D341Med (cell line): ENCODE data around the gene PRR12.
A peak's percentile ranks its signal among the peaks of the same experiment; 100 is the strongest.

Experiments
- DNase-seq: peaks from one replicate; pipeline ENCODE4 v3.0.0; 2012; ENCODE audit warnings: low spot score

PRR12 gene

DNA sequence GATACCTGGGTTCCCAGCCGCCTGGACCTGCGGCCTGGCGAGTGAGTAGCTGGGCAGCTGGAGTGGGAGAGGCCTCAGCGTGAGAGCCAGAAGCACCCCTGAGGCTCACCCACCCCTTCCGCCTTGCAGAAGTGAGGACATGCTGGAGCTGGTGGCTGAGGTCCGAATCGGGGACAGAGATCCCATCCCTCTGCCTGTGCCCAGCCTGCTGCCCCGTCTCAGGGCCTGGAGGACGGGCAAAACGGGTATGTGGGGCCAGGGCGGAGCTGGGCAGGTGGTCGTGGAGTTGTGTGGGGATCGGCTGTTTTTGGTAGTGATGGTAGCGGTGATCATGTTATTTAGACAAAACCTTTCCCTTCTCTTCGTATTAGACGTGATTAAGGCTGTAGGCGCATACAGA, 55.6 kb downstream of the PRR12 start:
- no peak for DNase-seq

DNA sequence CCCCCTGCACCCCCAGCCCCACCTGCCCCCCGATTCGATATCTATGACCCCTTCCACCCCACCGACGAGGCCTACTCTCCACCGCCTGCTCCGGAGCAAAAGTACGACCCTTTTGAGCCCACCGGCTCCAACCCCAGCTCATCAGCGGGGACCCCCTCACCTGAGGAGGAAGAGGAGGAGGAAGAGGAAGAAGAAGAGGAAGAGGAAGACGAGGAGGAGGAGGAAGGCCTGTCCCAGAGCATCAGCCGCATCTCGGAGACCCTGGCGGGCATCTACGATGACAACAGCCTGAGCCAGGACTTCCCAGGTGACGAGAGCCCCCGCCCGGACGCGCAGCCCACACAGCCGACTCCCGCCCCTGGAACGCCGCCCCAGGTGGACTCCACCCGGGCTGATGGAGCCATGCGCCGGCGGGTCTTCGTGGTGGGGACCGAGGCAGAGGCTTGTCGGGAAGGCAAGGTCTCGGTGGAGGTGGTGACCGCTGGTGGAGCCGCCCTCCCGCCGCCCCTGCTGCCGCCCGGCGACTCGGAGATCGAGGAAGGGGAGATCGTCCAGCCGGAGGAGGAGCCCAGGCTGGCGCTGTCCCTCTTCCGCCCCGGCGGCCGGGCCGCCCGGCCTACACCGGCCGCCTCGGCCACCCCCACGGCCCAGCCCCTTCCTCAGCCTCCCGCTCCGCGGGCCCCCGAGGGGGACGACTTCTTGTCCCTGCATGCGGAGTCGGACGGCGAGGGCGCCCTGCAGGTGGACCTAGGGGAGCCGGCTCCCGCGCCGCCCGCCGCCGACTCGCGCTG, 60.2 kb downstream of the PRR12 start:
- DNase-seq: peak; percentile 33

DNA sequence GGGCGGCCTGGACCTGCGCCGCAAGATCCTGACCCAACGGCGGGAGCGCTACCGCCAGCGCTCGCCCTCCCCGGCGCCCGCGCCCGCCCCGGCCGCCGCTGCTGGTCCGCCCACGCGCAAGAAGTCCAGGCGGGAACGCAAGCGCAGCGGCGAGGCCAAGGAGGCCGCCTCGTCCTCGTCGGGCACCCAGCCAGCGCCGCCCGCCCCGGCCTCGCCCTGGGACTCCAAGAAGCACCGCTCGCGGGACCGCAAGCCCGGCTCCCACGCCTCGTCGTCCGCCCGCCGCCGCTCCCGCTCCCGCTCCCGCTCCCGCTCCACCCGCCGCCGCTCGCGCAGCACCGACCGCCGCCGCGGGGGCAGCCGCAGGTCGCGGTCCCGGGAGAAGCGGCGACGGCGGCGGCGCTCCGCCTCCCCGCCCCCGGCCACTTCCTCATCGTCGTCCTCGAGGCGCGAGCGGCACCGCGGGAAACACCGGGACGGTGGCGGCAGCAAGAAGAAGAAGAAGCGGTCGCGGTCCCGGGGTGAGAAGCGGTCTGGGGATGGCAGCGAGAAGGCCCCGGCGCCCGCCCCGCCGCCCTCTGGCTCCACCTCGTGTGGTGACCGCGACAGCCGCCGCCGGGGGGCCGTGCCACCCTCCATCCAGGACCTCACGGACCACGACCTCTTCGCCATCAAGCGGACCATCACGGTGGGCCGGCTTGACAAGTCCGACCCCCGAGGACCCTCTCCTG, 61.0 kb downstream of the PRR12 start:
- DNase-seq: peak; percentile 27

DNA sequence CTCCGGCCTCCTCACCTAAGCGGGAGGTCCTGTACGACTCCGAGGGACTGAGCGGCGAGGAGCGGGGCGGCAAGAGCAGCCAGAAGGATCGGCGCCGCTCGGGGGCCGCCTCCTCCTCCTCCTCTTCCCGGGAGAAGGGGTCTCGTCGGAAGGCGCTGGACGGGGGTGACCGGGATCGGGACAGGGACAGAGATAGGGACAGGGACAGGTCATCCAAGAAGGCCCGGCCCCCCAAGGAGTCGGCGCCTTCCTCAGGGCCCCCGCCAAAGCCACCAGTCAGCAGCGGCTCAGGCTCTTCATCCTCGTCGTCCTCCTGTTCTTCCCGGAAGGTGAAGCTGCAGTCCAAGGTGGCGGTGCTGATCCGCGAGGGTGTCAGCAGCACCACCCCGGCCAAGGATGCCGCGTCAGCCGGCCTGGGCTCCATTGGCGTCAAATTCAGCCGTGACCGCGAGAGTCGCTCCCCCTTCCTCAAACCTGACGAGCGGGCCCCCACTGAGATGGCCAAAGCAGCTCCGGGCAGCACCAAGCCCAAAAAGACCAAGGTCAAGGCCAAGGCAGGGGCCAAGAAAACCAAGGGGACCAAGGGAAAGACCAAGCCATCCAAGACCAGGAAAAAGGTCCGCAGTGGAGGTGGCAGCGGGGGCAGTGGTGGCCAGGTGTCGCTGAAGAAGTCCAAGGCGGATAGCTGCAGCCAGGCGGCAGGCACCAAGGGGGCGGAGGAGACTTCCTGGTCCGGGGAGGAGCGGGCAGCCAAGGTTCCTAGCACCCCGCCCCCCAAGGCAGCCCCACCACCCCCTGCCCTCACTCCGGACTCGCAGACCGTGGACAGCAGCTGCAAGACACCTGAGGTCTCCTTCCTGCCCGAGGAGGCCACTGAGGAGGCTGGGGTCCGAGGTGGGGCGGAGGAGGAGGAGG, 61.8 kb downstream of the PRR12 start:
- peak; percentile 30 for DNase-seq

DNA sequence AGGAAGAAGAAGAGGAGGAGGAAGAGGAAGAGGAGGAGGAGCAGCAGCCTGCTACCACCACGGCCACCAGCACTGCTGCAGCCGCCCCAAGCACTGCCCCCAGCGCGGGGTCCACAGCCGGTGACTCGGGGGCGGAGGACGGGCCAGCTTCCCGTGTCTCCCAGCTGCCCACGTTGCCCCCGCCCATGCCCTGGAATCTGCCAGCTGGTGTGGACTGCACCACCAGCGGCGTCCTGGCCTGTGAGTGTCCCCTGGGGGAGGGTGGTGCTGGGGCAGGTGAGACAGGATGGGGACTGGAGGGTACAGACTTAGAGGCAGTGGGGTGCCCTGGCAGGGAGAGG, 62.5 kb downstream of the PRR12 start:
- DNase-seq: no peak

DNA sequence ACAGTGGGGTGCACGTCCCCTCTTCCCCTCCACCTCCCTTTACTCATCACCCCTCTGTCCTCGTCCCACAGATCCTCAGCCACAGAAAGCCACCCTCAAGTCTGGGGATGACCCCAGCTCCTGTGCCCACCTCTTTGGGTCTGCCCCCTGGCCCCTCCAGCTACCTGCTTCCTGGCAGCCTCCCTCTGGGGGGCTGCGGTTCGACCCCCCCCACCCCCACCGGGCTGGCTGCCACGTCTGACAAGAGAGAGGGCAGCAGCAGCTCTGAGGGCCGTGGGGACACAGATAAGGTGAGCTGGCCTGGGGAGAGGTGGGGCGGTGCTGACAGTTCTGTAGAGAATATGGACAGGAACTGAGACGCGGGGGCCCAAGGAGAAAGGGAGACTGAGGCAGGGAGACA, 63.6 kb downstream of the PRR12 start:
- no peak for DNase-seq

DNA sequence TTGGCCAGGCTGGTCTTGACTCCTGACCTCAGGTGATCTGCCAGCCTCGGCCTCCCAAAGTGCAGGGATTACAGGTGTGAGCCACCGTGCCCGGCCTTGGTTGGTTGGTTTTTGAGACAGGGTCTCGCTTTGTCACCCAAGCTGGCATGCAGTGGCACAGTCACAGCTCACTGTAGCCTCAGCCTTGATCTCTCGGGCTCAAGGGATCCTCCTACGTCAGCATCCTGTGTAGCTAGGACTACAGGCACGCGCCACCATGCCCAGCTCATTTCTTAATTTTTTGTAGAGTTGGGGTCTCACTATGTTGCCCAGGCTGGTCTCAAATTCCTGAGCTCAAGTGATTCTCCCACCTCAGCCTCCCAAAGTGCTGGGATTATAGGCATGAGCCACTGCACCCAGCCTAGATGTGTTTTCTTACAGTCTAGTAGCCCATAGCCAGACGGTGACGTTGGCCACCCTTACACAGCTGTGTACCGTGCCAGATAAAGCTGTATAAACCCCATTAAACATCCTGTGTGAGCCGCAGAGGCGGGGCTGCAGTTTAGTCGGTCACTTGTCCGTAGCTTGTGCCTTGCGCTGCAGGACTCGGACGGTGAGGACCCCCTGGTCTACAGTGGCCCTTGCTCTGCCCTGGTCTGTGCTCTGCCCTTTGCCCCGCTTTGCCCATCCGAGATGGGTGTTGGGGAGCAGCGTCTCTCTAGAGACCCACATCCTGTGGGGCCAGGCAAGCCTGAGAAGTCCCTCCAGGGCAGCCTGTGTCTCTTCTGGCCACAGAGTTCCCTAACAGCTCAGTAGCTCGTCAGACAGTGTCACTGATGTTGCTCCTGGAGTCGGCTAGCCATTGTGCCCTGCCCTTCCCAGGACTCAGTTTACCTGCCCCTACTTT, 64.8 kb downstream of the PRR12 start:
- no peak for DNase-seq

DNA sequence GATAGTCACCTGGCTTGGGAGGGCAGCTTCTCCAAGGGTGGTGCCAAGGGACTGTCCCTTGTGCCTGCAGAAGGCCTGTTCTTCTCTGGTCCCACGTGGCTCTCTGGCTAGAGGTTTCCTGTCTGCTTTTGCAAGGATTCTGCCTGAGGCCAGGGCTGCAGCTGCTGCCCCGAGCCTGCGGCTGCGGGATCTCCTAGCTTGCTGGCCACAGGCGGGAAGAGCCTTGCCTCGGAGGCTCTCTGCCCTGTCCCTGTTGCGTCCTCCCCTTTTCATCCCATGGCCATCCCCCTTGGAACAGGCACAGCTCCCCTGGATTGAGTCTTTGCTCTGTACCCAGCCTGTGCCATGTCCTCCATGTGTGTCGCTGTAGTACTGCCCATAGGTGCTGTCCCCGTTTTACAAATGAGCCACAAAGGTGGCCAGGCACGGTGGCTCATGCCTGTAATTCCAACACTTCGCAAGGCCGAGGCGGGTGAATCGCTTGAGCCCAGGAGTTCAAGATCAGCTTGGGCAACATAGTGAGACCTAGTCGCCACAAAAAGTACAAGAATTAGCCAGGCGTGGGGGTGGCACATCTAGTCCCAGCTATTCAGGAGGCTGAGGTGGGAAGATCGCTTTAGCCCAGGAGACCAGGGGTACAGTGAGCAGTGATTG, 65.6 kb downstream of the PRR12 start:
- DNase-seq: no peak

DNA sequence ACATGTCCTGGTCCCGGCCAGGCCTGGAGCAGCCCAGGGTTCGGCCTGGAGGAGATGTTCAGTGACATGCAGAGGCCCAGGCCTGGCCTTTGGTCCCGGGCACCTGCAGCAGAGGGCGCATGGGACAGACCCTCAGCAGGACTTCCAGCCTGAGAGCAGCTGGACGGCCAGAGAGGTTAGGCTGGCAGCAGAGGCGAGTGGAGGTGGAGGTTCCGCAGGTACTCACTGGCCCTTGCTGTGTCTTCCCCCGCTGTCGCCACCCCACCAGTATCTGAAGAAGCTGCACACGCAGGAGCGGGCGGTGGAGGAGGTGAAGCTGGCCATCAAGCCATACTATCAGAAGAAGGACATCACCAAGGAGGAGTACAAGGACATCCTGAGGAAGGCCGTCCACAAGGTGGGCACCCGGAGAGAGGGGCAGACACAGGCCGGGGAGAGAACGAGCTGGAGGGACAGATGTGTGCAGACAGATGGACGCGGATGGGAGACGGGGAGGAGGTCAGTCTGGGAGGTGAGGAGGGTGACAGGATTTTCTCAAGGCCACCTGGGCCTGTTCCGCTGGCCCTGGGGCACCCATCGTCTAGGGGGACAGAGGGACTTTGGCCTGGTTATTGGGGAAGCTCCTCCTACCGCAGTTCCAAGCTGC, 66.6 kb downstream of the PRR12 start:
- DNase-seq: peak; percentile 28

DNA sequence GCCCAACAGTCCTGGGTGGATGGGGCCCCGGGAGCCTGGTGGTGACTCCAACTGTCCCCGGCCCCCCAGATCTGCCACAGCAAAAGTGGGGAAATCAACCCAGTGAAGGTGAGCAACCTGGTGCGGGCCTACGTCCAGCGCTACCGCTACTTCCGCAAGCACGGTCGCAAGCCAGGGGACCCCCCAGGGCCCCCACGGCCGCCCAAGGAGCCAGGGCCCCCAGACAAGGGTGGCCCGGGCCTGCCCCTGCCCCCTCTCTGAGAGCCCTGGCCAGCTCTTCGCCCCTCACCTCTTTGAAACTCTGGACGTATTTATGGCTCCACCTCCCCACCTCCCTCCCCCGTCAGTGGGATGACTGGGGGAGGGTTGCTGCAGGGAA, 67.1 kb downstream of the PRR12 start:
- no peak for DNase-seq

DNA sequence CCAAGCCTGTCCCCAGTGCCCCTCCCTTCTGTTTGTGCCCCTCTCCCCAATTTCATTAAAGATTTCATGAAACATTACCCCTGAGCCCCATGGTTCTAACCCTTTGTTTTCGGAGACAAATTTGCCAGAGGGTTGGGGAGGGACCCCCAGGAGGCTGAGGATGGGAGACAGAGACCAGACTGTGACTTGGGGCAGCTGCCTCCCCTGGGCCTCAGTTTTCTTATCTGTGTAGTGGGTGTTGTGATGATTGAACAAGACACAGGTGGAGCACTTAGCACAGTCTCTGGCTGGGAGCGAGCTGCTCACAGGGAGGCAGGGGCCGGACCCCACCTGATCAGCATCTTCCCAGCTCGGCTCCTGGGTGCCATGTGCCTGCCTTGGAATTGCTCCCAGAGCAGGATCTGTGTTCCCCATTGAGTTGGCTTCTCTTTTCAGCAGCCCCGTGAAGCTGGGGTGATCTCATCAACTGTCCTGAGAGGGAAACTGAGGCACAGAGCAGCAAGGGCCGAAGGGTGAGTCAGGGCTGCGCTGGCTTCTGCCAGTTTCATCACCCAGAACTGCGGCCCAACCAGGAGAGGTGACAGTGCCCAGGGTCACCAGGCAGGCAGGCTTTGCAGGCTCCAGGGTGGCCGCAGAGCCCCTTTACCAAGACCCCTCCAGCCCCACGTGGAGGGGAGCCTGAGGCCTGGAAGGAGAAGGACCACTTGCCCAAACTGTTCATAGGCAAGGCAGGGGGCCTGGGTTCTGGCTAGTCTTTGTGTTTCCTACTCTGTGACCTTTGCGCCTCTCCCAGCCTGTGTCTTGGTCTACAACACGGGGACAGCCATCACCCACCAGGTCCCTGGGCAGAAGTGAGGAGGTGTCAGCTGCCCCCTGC, 67.8 kb downstream of the PRR12 start:
- DNase-seq: no peak

DNA sequence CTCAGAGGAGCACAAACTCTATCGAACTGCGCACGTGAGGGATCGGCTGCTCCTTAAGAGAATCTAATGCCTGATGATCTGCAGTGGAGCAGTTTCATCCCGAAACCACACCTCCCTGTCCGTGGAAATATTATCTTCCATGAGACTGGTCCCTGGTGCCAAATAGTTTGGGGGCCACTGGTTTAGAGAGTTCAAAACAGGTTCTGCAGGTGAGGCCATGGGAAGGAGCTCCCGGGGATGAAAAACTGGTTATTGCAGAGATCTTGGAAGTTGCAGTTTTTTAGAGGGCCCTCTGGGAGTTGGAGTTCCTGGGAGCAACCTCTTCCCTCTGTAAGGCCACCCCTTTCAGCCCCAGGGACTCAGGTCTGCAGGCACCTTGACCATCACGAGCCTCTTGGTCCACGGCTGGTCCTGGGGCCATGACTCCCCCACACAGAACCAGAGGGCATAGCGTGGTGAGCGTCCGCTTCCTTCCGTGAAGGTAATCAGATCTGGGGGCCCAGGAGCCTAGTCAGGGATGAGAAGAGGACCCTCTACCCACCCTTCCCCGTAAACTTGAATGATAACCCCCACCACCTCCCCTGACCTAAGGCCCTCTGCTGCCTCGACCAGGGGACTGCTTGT, 69.5 kb downstream of the PRR12 start:
- no peak for DNase-seq

DNA sequence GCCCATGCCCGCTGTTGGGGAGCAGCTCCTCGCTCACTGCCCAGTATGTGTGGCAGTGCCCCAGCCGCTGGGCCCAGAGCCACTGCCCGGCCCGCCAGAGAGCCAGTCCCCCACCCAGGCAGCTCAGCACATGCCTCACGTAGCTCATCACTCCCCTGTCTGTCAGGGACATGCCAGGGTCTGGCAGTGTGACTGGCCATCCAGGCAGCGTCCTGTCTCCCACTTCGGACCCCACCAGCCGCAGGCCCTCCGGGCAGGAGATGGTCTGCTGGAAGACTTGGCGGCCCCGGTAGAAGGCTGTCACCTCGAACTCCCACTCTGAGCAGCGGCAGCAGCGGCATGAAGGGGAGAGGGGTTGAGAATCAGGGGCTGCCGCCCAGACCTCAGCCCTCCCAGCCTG, 71.0 kb downstream of the PRR12 start:
- DNase-seq: no peak

DNA sequence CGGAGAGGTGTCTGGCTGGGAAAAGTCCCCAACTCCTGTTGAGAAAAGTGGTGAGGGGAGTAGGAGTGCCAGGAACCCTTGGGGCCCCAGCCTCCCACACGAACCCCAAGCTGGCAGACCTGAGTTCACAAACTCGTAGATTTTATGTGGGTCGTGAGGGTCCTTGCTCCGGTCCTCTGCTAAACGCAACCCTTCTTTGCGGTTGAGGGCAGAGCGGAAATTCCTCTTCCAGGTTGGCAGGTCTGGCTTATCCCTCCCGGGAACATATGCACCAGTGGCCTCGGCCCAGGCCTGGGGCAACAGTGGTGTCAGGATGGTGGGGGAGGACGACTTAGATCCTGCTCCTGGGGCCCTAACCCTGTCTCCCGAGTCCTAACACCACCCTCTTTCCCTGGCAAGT, 72.2 kb downstream of the PRR12 start:
- DNase-seq: no peak

DNA sequence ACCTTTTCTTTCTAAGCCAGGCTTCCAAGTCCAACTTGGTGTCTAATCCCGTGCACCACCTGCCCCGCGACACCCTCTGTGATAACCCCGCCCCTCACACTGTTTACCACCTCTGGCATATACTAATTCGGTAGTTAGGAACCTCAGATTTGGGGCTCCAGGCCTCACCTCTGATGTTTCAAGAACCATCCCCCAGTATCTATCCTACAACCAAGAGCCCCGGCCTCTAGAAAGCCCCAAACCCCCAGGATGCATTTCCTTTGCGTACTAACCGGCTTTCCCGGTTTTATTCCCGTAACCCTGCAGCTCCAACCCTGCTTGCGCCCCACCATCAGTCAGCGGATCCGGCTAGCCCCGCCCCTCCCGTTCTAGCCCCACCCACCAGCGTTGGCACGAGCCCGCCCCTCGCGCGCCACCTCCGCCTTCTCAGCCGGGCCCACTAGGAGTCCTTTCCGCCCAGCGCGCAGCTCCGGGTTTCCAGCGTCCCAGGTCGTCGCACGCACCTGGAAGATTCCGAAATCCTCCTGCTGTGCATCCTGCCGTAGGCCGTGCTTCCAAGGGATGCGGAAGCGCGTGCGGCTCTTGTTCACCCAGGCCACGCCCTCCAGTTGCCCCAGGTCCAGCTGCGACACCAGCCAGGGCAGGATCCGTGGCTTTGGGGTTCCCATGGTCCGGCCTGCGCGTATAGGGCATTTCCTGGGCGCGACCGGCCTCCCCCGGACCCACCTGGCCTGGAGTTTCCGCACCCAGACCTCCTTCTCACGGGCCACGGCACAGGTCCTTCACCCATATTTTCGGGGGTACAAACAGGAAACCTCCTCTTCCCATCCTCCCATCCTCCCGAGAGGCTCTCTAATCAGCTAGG, 73.4 kb downstream of the PRR12 start:
- DNase-seq: peak; percentile 94

DNA sequence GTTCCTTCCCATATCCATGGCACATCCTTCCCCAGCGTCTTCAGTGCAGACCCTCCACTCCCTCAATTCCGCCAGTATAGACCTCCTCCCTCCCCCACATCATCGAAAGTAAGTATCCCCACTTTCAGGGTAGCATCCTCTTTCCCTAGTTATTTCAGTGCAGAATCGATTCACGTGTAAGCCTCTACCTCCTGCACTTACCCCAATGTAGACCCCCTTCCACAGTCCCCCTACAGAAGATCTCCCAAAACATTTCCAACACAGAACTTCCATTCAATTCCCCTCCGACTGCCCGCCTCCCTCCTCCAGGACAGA, 74.0 kb downstream of the PRR12 start:
- DNase-seq: no peak

DNA sequence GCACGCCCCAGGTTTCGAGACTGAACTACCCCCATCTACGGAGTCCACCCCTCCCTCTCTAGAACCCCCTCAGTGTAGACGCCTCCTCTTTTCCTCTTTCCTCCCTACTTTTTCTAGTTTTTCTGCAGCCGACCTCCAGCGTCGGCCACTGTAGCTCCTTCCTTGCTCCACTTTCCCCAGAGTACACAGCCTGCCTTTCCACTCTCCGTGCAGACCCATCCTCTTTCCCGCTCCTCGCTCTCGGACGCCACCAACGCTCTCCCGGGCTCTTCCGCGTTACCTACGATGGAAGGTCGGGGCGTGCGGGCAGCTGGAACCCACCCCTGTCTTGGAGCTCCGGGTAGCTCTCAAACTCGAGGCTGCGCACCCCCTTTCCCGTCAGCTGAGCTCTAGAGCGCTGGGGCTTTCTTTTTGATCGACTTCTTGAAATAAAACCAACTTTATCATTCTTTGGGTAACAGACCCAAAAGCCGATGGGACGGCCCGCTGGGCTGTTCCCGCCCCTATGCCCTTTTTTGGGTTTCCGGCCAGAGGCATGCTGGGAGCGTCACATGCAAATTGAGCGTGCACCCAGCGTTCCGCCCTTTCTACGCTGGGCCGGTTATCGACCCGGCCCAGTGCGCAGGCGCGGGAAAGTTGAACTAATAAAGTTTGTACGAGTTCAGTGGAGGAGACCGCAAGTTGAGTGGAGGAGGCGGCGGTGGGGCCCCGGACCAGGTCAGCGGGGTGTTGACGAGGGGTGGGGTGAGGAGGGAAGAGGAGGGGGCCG, 74.6 kb downstream of the PRR12 start, which contains the start of the genes BCL2L12 and IRF3:
BCL2L12 (plus strand) TSS at position 583 of the 769 bp plus-strand sequence. CDS start 760 bp downstream, outside the sequence.
IRF3 (minus strand) TSS at position 507 of the 769 bp plus-strand sequence. CDS start 1,019 bp downstream, outside the sequence.
- DNase-seq: peak; percentile 95
